HL-60 (cell line): ENCODE measurements around the gene FOXP1.

Source experiments
- CTCF ChIP-seq: IDR thresholded peaks from one replicate; pipeline ENCODE4 v1.5.1; 2011; ENCODE audit warnings: low read length, control low read depth, inconsistent platforms; ENCODE audit not compliant: insufficient read depth
- POLR2AphosphoS5 ChIP-seq: IDR thresholded peaks from 2 replicates; pipeline ENCODE4 v1.6.1; 2012; ENCODE audit warnings: low read depth
- REST ChIP-seq: IDR thresholded peaks from 2 replicates; pipeline ENCODE4 v1.6.1; 2012; ENCODE audit warnings: low read depth; ENCODE audit not compliant: insufficient replicate concordance
- SPI1 ChIP-seq: IDR thresholded peaks from 2 replicates; pipeline ENCODE4 v1.6.1; 2012; ENCODE audit warnings: low read depth, mild to moderate bottlenecking, borderline replicate concordance

- TF ChIP-seq CTCF (no peak), POLR2AphosphoS5 (no peak), SPI1 (no peak), REST (no peak)
These were observed 269.7 kb downstream of the FOXP1 start for GRCh38 chr3:71313844-71314243.
